Activated CD4-positive, CD25-positive, alpha-beta regulatory T cell (primary cell): Measurements from ENCODE around the gene CYP3A4.
"Not testable (repeated sequence)": the region's sequence is repeated elsewhere in the genome, so short reads cannot be mapped to it uniquely, and the experiment has no call there.

Experiments used
- DNase-seq, 4 experiments: peaks; one replicate each; lab custom pipeline; 2025; lab: John Stamatoyannopoulos, UW

Gene CYP3A4

DNA sequence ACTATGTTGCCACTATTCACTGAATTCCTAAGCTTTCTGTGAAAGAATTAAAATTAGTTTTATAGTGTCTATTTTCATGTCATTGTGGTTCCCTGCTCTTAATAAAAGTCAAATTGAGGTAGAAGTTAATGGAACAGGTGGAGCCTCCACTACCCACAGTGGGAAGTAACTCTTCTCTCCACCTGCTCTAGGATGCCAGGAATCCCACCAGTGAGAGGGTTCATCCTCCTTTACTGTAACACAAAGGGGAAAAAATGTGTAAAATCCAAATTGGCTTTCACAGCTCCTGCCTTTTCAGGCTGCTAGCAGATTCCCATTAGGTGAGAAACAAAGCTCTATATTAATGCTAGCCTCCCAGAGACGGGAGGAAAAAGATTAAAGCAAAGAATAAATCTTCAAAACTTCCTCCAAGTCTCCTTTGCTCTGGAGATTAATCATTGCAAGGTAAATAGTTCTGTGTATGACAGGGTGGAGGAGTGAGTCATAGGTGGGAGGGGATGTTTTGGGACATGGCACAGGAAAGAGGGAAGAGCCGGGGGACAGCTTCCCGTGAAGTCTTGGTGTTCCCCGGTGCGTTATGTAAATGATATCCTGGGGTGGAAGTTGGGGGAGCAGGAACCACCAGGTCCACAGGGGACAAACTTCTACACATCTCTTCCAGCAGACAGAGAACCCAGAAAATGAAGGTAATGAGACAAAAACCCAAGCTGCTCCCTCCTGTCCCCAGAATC is 32.5 kb downstream of the CYP3A4 start:
- DNase-seq: not testable (repeated sequence)

DNA sequence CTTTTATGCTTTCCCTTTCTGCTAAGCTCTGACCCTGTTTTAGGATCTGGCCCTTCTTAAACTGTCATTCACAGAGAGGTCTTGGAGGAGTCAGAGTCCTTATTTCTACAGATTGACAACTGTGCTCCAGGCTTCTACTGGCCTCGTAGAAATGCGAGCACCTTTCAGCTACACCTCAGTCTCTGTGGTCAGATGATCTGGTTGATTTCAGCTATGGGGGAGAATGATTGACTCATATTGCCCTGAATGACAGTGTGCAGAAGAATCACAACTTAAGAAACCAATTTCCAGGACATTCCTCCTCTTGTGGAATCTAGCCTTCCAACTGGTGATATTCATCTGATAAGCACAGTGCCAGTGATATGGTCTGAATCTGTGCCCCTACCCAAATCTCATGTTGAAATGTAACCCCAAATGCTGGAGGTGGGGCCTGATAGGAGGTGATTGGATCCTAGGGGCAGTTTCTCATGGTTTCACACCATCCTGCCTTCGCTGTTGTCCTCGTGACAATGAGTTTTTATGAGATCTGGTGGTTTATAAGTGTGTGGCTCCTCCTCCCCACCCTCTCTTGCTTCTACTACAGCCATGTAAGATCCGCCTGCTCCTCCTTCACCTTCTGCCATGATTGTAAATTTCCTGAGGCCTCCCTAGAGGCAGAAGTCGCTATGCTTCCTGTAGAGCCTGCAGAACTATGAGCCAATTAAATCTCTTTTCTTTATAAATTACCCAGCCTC is 35.0 kb downstream of the CYP3A4 start:
- no peak for DNase-seq

DNA sequence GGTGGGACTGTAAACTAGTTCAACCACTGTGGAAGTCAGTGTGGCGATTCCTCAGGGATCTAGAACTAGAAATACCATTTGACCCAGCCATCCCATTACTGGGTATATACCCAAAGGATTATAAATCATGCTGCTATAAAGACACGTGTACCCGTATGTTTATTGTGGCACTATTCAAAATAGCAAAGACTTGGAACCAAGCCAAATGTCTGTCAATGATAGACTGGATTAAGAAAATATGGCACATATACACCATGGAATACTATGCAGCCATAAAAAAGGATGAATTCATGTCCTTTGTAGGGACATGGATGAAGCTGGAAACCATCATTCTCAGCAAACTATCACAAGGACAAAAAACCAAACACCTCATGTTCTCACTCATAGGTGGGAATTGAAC is 37.1 kb downstream of the CYP3A4 start:
- DNase-seq: not testable (repeated sequence)

DNA sequence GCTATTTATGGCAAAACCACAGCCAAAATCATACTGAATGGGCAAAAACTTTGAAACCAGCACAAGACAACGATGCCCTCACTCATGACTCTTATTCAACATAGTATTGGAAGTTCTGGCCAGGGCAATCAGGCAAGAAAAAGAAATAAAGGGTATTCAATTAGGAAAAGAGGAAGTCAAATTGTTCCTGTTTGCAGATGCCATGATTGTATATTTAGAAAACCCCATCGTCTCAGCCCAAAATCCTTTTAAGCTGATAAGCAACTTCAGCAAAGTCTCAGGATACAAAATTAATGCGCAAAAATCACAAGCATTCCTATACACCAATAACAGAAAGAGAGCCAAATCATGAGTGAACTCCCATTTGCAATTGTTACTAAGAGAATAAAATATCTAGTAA is 38.6 kb downstream of the CYP3A4 start:
- not testable (repeated sequence) for DNase-seq

DNA sequence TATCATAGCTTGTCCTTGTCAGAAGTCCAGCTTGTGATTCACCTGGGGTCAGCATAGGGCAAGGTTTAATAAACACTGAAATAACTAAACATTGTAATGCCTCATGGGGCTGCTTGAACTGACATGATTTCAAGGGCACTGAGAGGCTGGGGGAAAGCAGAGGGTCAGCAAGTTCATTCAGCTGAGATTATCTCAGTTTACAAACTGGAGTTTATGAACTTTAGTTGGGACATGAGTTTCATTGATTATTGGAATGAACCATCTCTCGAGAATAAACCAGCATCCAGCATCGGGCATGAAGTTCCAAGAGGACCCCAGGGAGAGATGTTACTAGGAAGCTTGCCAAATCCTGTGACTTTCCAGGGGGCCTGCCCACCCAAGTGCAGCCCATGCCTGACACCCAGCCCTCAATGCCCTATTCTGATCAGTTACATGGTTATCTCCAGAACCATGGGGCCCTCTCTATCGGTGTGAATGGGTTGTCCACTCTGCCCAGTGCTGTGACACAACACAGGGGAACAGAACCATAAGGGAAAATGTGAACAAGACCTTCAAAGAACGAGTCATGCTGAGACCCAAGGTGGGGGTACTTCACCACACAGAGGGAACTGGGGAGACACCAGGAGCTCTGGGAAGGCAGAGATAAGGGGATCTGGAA is 41.1 kb downstream of the CYP3A4 start:
- no peak for DNase-seq

DNA sequence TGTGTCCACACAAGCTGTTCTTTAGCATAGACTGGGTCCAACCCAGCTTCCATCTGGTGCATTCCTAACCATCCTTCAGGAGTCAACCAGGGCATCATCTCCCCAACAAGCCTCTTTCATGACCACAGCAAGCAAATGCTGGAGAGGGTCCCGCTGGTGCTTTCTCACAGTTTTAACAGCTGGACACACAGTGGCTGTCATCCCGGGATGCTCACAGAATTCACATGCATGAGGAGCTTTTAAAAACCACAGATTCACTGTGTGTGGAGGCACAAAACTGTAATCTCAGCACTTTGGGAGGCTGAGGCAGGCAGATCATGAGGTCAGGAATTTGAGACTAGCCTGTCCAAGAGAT is 42.6 kb downstream of the CYP3A4 start:
- no peak for DNase-seq

DNA sequence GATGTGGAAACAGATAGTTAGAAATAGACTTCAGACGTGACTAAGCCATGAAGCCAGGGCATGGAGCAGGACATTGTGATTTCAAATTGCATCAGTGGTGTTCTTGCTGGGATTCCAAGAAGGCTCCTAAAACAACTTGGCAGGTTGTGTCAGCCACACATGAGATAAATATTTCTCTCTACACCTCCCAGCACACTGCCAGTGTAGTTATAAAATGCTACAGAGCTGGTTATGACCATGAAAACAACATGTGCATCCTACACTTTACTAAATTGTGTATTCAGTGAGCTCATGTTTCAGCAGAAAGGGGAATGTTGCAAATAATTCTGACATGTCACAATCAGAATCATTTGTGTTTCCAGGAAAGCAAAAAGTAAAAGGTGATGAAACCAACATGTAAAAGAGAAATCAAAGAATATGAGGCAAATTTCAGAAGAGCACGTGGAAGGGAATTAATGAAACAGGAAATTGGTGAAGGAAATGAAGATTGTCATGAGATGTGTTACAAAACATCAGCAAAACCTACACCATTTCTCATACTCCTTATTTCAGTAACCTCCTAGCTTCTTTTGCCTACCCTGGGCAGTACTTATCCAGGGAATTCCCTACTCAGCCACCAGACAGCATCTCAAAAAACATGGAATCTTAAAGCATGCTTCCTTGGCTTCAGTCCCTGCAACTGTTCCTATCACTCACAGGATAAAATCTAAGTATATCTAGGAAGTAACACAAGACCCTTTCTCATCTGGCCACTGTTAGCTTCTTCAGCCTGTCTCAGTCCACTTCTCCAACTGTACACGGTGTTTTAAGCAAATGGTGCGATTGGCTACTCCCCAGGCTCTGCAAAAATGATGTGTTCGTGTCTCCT is 43.2 kb downstream of the CYP3A4 start:
- DNase-seq: no peak

DNA sequence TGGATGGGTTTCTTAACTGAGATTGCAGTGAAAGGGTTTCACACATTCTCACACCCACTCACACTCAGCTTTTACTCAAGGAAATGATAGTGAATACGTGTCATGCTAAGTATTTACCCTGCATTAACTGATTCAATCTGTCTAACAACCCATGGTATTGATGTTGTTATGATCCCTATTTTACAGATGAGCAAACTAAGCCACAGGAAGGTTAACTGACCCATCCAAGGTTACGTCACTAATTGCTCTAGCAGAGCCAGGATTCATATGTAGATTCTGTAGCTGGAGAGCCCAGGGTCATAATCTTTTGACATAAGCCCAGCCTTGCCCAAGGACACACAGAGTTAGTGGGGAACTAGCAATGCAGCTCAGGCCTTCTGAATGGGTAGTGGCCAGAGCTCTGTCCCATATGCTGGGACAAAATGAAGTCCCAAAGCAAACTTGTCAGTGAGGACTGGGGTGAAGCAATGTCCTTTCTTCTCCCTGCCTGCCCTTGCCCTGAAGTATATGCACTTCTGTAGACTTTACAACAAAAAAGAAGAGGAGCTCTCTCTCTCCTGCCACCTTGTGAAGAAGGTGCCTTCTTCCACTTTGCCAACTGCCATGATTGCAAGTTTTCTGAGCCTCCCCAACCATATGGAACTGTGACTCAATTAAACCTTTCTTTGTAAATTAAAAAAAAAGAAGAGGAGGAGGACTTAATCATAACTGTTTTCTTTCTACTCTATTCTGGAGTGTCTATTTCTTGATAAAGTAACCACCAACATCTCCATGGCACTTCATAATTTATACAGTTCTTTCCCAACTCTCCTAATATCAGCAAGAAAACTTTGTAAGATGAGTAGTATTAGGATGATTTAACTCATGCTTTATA is 44.0 kb downstream of the CYP3A4 start:
- no peak for DNase-seq

DNA sequence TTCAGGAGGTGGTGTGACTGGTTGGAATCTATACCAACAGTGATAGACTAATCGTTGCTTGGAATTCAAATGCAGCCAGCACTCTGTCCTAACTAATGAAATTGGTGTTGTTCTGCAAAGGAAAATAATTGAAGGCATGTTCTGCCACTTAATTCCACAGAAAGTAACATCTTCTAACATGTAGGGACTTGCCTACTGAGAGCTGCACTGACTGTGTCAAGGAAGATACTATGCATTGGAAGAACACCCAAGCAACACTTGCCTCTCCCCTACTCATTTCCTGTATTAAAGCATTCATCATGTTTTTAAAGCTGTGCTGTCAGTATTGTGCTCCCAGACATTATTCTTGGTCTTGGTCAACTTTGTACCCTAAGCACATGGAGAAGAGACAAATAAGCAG is 46.3 kb downstream of the CYP3A4 start:
- DNase-seq: no peak

DNA sequence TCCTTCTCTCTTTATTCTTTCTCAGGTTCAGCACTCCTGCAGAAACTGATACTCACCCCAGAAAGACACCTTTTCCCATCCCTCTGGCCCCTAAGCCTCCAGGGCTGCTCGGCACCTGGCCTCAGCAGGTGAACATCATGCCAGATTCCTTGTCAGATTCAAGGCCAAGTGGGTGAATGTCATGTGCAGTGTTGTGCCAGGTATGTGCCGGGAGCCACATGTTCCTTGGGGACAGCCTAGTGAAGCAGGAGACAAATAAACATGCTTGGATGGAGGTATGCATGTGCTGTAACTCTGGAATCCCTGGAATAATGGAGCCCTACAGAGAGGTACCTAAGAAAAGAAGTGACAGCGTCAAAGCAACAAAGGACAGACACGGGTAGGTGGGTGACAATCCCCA is 47.3 kb downstream of the CYP3A4 start:
- not testable (repeated sequence) for DNase-seq

DNA sequence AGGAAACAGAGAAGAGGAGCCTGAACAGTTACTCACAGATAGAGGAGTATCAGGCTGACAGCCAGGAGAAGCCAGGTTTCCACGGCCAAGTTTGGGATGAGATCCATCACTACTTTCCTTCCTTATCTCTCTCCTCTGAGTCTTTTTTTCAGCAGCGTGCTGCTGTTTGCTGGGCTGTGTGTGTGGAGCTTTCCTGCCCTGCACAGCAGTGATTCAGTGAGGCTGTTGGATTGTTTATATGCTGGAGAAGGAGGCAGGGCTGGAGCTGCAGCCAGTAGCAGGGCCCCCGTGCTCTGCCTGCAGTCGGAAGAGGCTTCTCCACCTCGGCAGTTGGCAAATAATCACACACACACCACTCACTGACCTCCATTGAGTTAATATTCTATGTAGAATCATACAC is 49.0 kb downstream of the CYP3A4 start, which contains the start of gene CYP3A7:
Gene CYP3A7, minus strand, starts transcription at position 210 of the 400 bp plus-strand sequence. Its CDS starts 103 bp downstream, at position 107.
- no peak for DNase-seq

DNA sequence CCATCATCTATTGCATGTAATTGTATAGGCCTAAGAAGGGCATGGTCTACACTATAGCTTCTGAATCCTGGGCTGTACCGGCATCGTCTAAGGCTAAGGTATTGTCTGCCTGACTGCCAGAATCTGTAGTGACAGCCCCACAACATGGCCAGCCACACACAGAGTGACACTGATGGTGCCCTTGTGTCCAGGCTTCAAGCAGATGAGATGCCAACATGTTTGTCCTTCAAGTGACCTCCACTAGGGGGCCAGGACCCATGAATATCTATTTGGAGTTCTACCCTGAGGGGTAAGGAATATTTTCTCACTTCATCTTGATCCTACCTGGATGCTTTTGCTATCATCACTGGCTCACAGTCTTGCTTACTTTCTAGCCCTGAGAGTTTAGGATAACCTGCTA is 50.5 kb downstream of the CYP3A4 start:
- DNase-seq: no peak

DNA sequence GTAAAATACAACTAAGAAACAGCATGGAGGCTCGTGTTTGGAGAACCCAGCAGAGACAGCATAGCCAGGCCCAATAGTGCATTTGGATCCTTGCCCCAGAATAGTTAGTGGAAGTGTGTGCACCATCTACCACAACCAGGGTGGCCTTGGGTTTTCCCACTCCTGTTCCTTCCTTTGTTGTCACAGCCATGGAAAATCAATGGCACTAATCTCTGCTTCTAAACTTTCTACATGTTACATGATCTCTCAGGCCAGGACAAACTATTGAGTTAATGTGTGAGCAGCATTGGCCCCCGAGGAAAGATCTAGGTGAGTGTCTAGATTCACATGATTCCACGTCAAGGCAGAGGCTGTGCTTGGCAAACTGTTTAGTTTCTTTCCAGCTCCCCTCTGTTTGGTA is 51.0 kb downstream of the CYP3A4 start:
- DNase-seq: no peak

DNA sequence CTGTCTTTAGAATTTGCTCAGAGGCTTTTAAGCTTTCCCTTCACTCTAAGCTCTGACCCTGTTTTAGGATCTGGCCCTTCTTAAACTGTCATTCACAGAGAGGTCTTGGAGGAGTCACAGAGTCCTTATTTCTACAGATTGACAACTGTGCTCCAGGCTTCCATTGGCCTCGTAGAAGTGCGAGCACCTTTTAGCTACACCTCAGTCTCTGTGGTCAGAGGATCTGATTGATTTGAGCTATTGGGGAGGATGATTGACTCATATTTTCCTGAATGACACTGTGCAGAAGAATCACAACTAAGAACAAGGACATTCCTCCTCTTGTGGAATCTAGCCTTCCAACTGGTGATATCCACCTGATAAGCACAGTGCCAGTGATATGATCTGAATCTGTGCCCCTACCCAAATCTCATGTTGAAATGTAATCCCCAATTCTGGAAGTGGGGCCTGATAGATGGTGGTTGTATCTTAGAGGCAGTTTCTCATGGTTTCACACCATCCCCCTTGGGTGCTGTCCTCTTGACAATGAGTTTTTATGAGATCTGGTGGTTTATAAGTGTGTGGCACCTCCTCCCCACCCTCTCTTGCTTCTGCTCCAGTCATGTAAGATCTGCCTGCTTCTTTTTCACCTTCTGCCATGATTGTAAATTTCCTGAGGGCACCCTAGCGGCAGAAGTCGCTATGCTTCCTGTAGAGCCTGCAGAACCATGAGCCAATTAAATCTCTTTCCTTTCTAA is 52.2 kb downstream of the CYP3A4 start:
- DNase-seq: no peak

DNA sequence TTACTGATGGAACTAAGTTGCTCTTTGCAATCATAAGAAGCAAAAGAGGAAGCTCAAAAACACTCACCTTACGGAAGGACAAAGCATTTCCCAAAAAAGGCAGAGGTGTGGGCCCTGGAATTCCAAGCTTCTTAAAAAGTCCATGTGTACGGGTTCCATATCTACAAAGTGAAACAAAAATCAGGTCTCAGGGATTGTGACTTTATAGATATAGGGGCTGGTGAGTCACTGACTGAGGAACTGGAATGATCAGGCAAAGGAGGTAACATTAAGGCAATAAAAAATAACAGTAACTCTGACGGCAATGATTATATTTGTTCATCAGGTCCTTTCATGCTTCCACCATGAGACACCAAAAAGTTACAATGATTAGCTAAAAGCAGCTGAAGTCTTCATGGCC is 53.0 kb downstream of the CYP3A4 start:
- DNase-seq: no peak

DNA sequence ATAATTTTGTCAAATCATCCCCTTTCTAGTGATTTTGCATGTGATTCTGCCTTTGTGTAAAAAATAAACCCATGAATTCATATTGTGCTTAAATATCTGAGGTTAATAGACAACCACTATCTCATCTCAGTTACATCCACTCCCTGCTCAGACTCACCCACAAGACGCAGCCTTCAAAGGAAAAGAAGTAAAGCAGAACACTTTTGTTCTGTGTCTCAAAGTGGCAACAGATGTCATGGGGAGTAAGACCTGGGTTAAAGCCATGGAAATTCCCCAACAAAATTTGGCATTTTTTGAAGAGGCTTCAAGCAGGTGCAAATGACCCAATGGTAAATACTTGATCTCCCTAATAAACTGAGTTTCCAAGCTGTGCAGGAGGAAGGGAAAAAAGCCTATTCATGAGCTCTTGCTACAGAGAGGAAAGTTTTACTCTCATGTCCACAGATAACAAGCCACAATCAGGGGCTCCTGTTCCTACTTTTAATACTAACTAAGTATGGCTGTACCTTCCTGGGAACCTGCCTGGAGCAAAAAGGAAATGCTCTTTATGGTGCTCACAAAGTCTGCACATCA is 53.7 kb downstream of the CYP3A4 start:
- DNase-seq: no peak

DNA sequence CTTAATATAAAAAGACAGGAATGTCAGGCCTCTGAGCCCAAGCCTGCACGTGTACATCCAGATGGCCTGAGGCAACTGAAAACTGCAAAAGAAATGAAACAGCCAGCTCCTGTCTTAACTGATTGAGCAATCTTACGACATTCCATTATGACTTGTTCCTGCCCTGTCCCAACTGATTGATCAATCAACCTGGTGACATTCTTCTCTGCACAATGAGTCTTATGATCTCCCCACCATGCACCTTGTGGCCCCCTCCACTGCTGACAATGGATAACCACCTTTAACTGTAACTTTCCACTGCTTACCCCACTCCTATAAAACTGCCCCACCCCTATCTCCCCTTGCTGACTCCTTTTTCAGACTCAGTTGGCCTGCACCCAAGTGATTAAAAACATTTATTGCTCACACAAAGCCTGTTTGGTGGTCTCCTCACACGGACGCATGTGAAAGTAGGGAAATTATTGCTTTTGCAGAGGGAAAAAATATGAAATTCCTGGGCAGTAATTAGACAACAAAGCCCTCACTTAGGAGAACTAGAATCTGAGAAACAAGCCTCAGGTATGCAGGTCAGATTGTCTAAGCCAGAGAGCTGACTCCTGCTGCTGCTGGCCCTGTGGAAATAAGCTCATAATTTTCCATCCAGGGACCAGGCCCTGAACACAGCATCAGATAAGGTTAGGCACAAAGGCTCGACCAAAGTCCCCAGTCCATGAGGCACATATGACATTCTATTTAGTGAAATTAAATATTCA is 54.3 kb downstream of the CYP3A4 start:
- no peak for DNase-seq

DNA sequence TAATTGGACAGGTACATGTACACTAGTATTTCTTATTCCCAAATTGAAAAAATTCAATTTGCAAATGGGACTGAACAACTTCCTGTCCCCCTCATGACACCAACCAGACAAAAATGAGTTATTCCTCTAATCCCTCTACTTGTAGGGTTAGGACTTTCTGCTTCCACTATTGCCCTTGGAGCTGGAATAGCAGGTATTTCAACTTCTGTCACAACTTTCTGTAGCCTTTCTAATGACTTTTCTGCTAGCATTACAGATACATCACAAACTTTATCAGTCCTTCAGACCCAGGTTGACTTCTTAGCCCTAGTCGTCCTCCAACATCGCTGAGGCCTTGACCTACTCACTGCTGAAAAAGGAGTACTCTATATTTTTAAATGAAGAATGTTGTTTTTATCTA is 55.4 kb downstream of the CYP3A4 start:
- DNase-seq: no peak

DNA sequence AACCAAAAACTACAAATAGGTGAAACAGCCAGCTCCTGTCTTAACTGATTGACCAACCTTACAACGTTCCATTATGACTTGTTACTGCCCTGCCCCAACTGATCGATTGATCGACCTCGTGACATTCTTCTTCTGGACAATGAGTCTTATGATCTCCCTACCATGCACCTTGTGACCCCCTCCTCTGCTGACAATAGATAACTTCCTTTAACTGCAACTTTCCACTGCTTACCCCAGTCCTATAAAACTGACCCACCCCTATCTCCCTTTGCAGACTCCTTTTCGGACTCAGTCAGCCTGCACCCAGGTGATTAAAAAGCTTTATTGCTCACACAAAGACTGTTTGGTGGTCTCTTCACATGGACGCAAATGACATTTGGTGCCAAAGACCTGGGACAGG is 60.8 kb downstream of the CYP3A4 start:
- not testable (repeated sequence) for DNase-seq
